ENCODE measurements around the gene AMELX. TPM values are rescaled to one million over a fixed set of nuclear protein-coding genes. Genes with fewer than 3 reads are reported as not detected.

AMELX gene
- total RNA-seq = not detected

- DNase-seq (ENCODE audit: extremely low spot score) = no peak
- H3K27ac ChIP-seq (replicated peaks in 1 of 4) = no peak within 1 kb of the TSS
- H3K27me3 ChIP-seq = no peaks in the 10 kb centered on the region
- H3K4me1 ChIP-seq = peaks cover 0 to 6% (median 2%) of the 10 kb centered on the region in 4 donors
- H3K36me3 ChIP-seq = no peaks in the 10 kb centered on the region
- 58% methylated on average over 2 of the region's 2 CpGs for WGBS
- H3K9me3 ChIP-seq = no peaks in the 10 kb centered on the region
- no peak within 1 kb of the TSS for H3K4me3 ChIP-seq
- intact Hi-C loops (cut with DNase I) = no loop called here
- TF ChIP-seq POLR2AphosphoS5 (IDR thresholded peaks at IDR 0.05) (no peak), POLR2A (IDR thresholded peaks at IDR 0.05; ENCODE audit: low read depth) (no peak), EP300 (IDR thresholded peaks at IDR 0.05) (no peak), CTCF (IDR thresholded peaks at IDR 0.05) (no peak)
Observed at GRCh38 chrX:11293113-11293512, at the start of gene AMELX. Gene AMELX (plus strand): TSS chrX:11293413. CDS start chrX:11294789, 1,376 bp downstream.

- TF ChIP-seq CTCF (IDR thresholded peaks at IDR 0.05) (no peak), POLR2A (IDR thresholded peaks at IDR 0.05; ENCODE audit: low read depth) (no peak), POLR2AphosphoS5 (IDR thresholded peaks at IDR 0.05) (no peak), EP300 (IDR thresholded peaks at IDR 0.05) (no peak)
- Histone ChIP-seq H3K4me1 (peaks cover 0 to 29% (median 7%) of the 10 kb centered on the region in 4 donors), H3K27ac (replicated peaks in 1 of 4) (peak overlapping the region in 2 of 4 donors; percentile 23 to 33), H3K4me3 (no peak overlapping the region), H3K27me3 (no peaks in the 10 kb centered on the region), H3K36me3 (no peaks in the 10 kb centered on the region), H3K9me3 (no peaks in the 10 kb centered on the region)
- no peak for DNase-seq (ENCODE audit: extremely low spot score)
- WGBS = 26% methylated on average over 2 of the region's 2 CpGs
- intact Hi-C loops (cut with DNase I) = no loop called here
Observed at GRCh38 chrX:11244636-11245035, 48.6 kb upstream of the AMELX start.

- DNase-seq (ENCODE audit: extremely low spot score) = no peak
- 89% methylated on average over 5 of the region's 5 CpGs for WGBS
- no peaks in the 10 kb centered on the region for H3K9me3 ChIP-seq
- H3K4me3 ChIP-seq = no peak overlapping the region
- intact Hi-C loops (cut with DNase I) = no loop called here
- no peaks in the 10 kb centered on the region for H3K27me3 ChIP-seq
- H3K36me3 ChIP-seq = peaks cover 0 to 2% (median 0%) of the 10 kb centered on the region in 4 donors
- no peak overlapping the region for H3K27ac ChIP-seq (replicated peaks in 1 of 4)
- TF ChIP-seq EP300 (IDR thresholded peaks at IDR 0.05) (no peak), POLR2AphosphoS5 (IDR thresholded peaks at IDR 0.05) (no peak), POLR2A (IDR thresholded peaks at IDR 0.05; ENCODE audit: low read depth) (no peak), CTCF (IDR thresholded peaks at IDR 0.05) (no peak)
- H3K4me1 ChIP-seq = no peaks in the 10 kb centered on the region
Observed at GRCh38 chrX:11254417-11255109, 38.6 kb upstream of the AMELX start.

GRCh38 chrX:11257290-11257689, 35.9 kb upstream of the AMELX start:
- no peak overlapping the region for H3K4me3 ChIP-seq
- no peaks in the 10 kb centered on the region for H3K27me3 ChIP-seq
- no peak overlapping the region for H3K27ac ChIP-seq (replicated peaks in 1 of 4)
- intact Hi-C loops (cut with DNase I) = no loop called here
- WGBS = 61% methylated on average over 2 of the region's 2 CpGs
- peaks cover 0 to 5% (median 2%) of the 10 kb centered on the region in 4 donors for H3K4me1 ChIP-seq
- peaks cover 0 to 2% (median 0%) of the 10 kb centered on the region in 4 donors for H3K36me3 ChIP-seq
- DNase-seq (ENCODE audit: extremely low spot score) = no peak
- H3K9me3 ChIP-seq = no peaks in the 10 kb centered on the region
- TF ChIP-seq POLR2AphosphoS5 (IDR thresholded peaks at IDR 0.05) = no peak
- no peak for TF ChIP-seq EP300 (IDR thresholded peaks at IDR 0.05)
- TF ChIP-seq CTCF (IDR thresholded peaks at IDR 0.05) = no peak
- TF ChIP-seq POLR2A (IDR thresholded peaks at IDR 0.05; ENCODE audit: low read depth) = no peak
